Left ventricle myocardium inferior (tissue), 1 donor: ENCODE data around the gene SH2D1B. TPM values are rescaled to one million over a fixed set of nuclear protein-coding genes. Genes with fewer than 3 reads are reported as not detected.

Experiments
- DNase-seq: peaks from one replicate; pipeline ENCODE4 v3.0.0-alpha.2; 2020
- H3K27ac ChIP-seq: fragments of 200-600 bp; replicated peaks from 2 replicates; pipeline ENCODE4 v1.8.0; 2021
- H3K27me3 ChIP-seq: fragments of 200-600 bp; 2 replicates; pipeline ENCODE4 v1.8.0; 2021; ENCODE audit warnings: low read depth
- H3K36me3 ChIP-seq: fragments of 200-600 bp; 2 replicates; pipeline ENCODE4 v1.8.0; 2021
- H3K4me1 ChIP-seq: fragments of 200-600 bp; 2 replicates; pipeline ENCODE4 v1.8.0; 2021
- H3K4me3 ChIP-seq: fragments of 200-600 bp; 2 replicates; pipeline ENCODE4 v1.8.0; 2021; ENCODE audit warnings: mild to moderate bottlenecking, moderate library complexity
- H3K9me3 ChIP-seq: fragments of 200-600 bp; replicated peaks from 2 replicates; pipeline ENCODE4 v1.8.0; 2021
- intact Hi-C: fragments of 100-400 bp; cut with micrococcal nuclease; formaldehyde crosslinking; loops from one replicate; pipeline ENCODE4 v1.11.0; 2022
- total RNA-seq: library from RNA; stranded (reverse); fragmentation: NEBNext Ultra II Directional; extraction: Animal tissue kit (Norgen Biotek cat#: 25700); gene quantifications from one replicate; pipeline ENCODE4 v1.2.1, GENCODE V29; 2021
- TF ChIP-seq, protein P1 (sequence below): fragments of 200-600 bp; IDR thresholded peaks from 2 replicates; pipeline ENCODE4 v1.8.0; 2021; ENCODE audit warnings: antibody characterized with exemption, mild to moderate bottlenecking, borderline replicate concordance
- donor health status: DM: no; HTN: yes; CAD: no; lungs with severe emphysema.

Gene SH2D1B
- total RNA-seq, 1 donor from 2014 or later = 0.11 TPM

DNA sequence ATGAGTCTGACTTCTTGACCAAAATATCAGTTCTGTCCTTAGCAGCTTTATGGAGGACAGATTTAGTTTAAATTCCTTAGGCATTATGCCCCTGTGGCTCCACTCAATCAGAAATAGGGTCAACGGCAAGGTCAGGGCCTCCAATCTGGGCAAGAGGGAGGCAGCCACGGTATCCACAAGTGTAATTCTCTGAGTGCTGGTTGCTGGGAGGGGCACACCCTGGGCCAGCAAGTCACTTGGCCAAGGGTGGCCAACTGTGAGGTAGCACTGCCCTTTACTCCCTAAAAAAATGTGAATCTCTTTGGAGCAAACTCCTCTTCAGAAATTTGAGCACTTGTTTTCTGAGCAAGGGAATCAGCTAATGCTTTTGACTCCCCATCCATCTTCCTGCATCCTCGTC, 48.1 kb downstream of the SH2D1B start:
- no peaks in the 10 kb centered on the region for H3K9me3 ChIP-seq

GRCh38 chr1:162361349-162361748, 50.6 kb downstream of the SH2D1B start:
- Histone ChIP-seq H3K9me3 (no peaks in the 10 kb centered on the region), H3K27ac (no peak overlapping the region), H3K36me3 (no peaks in the 10 kb centered on the region), H3K4me3 (no peak overlapping the region), H3K27me3 (no peaks in the 10 kb centered on the region), H3K4me1 (no peaks in the 10 kb centered on the region)
- intact Hi-C loops = no loop called here
- TF ChIP-seq, protein P1, sequence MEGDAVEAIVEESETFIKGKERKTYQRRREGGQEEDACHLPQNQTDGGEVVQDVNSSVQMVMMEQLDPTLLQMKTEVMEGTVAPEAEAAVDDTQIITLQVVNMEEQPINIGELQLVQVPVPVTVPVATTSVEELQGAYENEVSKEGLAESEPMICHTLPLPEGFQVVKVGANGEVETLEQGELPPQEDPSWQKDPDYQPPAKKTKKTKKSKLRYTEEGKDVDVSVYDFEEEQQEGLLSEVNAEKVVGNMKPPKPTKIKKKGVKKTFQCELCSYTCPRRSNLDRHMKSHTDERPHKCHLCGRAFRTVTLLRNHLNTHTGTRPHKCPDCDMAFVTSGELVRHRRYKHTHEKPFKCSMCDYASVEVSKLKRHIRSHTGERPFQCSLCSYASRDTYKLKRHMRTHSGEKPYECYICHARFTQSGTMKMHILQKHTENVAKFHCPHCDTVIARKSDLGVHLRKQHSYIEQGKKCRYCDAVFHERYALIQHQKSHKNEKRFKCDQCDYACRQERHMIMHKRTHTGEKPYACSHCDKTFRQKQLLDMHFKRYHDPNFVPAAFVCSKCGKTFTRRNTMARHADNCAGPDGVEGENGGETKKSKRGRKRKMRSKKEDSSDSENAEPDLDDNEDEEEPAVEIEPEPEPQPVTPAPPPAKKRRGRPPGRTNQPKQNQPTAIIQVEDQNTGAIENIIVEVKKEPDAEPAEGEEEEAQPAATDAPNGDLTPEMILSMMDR = no peak
- DNase-seq = no peak

More for the DNA sequence above, 48.1 kb downstream of the SH2D1B start:
- no peak for DNase-seq
- H3K4me1 ChIP-seq = no peaks in the 10 kb centered on the region
- no peaks in the 10 kb centered on the region for H3K36me3 ChIP-seq
- intact Hi-C loops = no loop called here
- TF ChIP-seq, protein P1 = no peak
- no peak overlapping the region for H3K27ac ChIP-seq
- H3K27me3 ChIP-seq = no peaks in the 10 kb centered on the region
- no peak overlapping the region for H3K4me3 ChIP-seq

DNA sequence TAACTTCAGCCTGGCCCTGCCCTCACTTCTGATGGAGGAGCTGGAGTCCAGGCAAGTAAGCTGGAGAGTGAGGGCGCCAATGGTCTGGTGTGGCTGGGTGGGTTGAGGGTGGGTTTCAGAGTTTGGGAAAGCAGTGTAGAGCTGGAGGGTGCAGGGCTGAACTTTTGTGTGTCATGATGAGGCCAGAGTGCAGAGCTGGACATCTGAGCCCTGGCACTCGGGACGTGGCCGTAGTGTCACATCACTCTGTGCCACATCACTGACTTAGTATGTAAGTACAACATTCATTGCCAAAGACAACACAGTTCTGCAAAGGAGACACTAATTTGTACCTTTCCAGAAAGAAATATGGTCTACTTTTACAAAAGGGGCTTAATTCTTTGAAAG, 51.1 kb downstream of the SH2D1B start:
- H3K27ac ChIP-seq = no peak overlapping the region
- H3K4me3 ChIP-seq = no peak overlapping the region
- H3K36me3 ChIP-seq = no peaks in the 10 kb centered on the region
- TF ChIP-seq, protein P1 = no peak
- intact Hi-C loops = no loop called here
- H3K9me3 ChIP-seq = no peaks in the 10 kb centered on the region
- H3K4me1 ChIP-seq = no peaks in the 10 kb centered on the region
- no peak for DNase-seq
- no peaks in the 10 kb centered on the region for H3K27me3 ChIP-seq

DNA sequence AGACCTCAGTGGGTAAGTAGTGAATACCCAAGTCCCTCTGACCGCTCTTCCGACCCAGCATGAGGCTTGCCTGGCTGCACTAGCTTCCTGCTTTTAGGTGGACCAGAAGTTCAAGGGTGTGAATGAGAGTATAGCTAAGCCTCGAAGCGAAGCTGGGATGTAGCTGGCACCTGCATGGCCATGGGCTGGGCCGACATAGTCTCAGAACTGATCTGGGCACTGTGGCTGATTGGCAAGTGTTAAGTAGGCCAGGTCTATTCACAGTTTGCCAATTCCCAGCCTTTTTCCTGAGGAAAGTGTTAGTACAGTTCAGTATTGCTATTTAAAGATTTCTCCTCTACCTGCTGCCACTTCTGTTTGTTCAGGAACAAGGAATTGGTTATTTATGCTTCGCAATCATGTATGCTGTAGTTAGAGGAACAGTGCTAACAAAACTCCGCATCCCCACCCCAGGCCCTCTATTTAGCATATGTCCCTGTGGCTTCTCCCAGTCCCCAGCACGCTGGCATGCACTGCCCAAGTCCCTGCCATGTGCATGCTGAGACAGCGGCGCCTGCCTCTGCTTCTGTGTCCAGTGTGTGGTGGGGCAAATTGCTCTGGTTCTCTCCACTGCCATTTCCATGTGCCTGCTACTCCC, 51.6 kb downstream of the SH2D1B start:
- Histone ChIP-seq H3K9me3 (no peaks in the 10 kb centered on the region), H3K4me1 (no peaks in the 10 kb centered on the region), H3K4me3 (no peak overlapping the region), H3K27ac (no peak overlapping the region), H3K36me3 (no peaks in the 10 kb centered on the region), H3K27me3 (no peaks in the 10 kb centered on the region)
- TF ChIP-seq, protein P1 = no peak
- intact Hi-C loops = no loop called here
- DNase-seq = no peak

- no peaks in the 10 kb centered on the region for H3K4me1 ChIP-seq
- intact Hi-C loops = no loop called here
Measured at GRCh38 chr1:162359523-162360236, 52.3 kb downstream of the SH2D1B start.

More at GRCh38 chr1:162359523-162360236, 52.3 kb downstream of the SH2D1B start:
- Histone ChIP-seq H3K27ac (no peak overlapping the region), H3K9me3 (no peaks in the 10 kb centered on the region), H3K27me3 (no peaks in the 10 kb centered on the region), H3K4me3 (no peak overlapping the region), H3K36me3 (no peaks in the 10 kb centered on the region)
- no peak for DNase-seq
- TF ChIP-seq, protein P1 = no peak
